LHCN-M2 (cell line): ENCODE measurements around the gene SASH1. TPM values are rescaled to one million over a fixed set of nuclear protein-coding genes. Genes with fewer than 3 reads are reported as not detected.
A peak's percentile ranks its signal among the peaks of the same experiment; 100 is the strongest.
"Not testable (repeated sequence)": the region's sequence is repeated elsewhere in the genome, so short reads cannot be mapped to it uniquely, and the experiment has no call there.

ENCODE experiments used
- DNase-seq: peaks from one replicate; pipeline ENCODE4 v3.0.0-alpha.2; 2012; ENCODE audit warnings: low read depth
- total RNA-seq: library from RNA; depleted of rRNA; stranded (reverse); fragments of >200 nt; gene quantifications from 2 replicates; pipeline ENCODE4 v1.2.3, GENCODE V29; 2014

Gene SASH1
- total RNA-seq, 1 experiment from 2014 or later = 29.8 TPM

DNA sequence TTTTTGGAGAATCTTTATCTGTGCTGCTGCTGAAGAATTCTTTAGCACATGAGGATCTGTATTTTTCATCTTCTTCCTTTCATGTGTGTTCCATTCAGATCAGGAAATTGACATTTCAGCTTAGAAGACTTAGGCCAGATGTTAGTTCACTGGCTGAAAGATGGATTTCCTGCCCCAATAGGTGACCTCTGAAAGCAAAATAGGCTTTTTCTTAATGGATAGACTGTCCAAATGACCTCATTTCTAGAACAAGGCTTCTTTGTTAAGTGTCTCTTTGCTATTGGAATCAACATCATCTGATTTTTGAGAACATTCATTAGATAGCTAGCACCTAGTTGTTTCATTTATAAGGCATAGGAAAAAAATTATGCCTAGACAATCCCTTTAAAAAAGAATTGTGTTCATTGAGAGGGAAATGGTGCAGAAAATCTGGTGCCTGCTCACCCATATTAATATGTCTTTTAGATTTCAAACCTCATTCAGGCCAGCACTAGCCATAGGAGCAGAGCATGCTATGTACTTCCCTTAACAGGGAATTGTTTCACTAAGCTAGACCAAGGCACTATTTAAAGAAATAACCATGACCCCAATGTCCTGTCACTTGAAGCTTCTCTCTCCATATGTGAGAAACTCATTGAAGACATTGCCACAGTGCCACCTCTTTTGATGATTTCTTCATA is 13.6 kb upstream of the SASH1 start:
- DNase-seq = no peak

GRCh38 chr6:148329596-148330381 is 12.8 kb upstream of the SASH1 start:
- peak; percentile 79 for DNase-seq

- no peak for DNase-seq
Measured at GRCh38 chr6:148332088-148332487, 10.6 kb upstream of the SASH1 start.

DNA sequence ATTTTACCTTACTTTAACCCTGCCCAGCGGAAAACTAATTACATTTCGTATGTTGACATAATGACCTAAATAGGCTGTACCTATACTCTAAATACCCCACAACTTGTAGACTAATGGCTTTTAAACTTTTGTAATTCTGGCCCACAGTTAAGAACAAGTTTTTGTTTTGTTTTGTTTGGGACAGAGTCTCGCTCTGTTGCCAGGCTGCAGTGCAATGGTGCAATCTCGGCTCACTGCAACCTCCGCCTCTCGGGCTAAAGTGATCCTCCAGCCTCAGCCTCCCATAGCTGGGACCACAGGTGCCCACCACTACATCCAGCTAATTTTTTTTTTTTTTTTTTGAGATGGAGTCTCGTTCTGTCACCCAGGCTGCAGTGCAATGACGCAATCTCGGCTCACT is 5.7 kb upstream of the SASH1 start:
- DNase-seq = no peak

- DNase-seq = no peak
Measured at GRCh38 chr6:148339766-148340165, 2.9 kb upstream of the SASH1 start.

- no peak for DNase-seq
Measured at GRCh38 chr6:148340586-148341297, 1.9 kb upstream of the SASH1 start.

- no peak for DNase-seq
Measured at GRCh38 chr6:148342100-148342349, 613 bp upstream of the SASH1 start.

- DNase-seq = no peak
Measured at GRCh38 chr6:148343047-148343782, 577 bp downstream of the SASH1 start.

DNA sequence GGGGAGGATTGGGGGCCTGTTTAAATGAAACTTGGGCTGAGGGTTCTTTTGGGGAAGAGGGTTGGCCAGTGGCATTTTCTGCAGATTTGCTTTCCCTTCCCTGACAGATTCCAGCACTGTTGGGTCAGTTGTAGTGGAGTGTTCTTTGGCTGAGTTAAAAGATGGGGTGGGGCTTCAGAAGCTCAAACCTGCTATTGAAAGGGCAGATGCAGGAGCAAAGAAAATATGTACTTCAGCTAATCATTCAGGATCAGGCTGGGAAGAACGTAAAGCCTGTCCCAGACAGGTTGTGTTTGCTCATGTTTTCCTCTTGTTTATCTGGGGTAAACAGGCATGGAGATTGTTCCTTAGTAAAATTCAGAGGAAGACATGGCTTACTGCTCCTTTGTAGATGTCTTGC is 2.5 kb downstream of the SASH1 start:
- DNase-seq = no peak

DNA sequence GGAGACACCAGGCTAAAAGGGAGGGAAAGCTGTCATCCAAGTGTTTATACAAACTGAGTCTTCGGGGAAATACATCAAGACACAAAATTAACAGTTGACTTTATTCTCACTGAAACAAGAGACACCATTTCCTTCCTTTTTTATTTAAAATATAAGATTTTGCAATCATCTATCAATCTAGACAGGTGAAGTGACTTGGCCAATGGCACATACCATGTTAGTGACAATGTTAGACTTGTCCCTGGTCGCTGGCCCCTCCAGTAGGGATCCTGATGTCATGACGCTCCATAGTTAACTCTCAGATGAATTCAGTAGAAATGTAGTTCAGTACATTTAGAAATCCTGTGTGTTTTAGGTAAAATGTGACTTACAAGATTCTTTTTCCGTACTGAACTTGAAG is 2.9 kb downstream of the SASH1 start:
- DNase-seq = no peak

GRCh38 chr6:148346681-148347440 is 4.2 kb downstream of the SASH1 start:
- DNase-seq = no peak

DNA sequence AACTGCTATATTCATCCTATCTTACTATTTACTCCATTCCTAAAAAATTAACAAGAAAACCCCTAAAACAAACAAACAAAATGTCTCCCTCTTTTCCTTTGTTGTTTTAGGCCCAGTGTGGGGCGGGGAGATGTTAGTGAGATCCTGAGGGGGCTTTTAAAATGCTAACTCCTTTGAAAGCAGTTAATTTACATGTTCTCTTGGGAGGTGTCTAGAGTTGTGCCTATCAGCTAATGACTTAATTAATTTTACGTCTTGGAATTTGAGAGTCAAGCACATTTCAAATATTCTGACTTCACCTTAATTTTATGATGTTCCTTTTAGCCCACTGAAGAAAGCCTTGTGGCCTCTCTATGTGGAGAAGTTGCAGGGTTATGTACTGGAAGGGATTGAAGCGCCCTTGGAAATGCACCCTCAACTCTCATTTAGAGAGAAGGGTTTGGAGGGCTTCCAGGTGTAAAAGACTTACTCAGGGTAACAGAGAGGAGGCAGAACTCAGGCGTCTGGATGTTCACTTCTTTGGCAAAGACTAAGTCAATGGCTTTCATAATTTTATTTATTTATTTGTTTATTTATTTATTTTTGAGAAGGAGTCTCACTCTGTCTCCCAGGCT is 4.9 kb downstream of the SASH1 start:
- no peak for DNase-seq

DNA sequence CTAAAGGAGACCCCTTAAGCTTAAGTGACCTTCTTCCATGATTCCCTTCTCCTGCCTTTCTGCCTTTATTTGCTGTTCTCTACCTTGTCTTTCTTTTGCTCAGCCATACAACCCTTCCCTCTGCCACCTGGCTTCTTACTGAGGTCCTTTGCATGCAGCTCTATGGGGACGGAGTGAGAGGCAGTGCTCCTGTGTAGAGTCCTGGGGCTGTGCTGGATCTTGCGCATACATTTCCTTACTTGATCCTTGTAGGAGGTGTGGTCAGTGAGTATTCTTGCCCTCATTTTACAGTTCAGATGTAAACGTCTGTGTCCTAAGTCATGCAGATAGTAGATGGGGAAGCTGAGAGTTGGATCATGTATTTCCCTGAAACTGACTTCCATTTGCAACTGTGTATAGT is 5.7 kb downstream of the SASH1 start:
- DNase-seq = no peak

DNA sequence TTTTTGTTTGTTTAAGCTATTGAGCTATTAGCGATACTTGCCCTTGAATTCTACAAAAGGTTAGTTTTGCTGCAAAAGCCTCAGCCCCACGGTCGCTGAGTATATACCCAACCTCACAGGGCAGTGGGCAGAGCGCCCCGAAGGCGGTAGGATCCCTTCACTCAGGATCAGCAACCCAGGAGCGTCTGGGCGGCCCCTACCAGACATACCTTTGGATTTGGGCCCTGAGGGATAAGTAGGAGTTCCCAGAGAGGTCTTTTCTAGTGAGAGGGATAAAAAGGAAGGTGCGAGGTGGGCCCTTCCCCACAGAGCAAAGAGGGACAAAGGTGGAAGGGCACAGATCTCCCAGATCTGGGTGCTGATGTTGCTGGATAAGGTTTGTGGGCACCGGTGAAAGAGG is 6.1 kb downstream of the SASH1 start:
- DNase-seq = no peak

- DNase-seq = no peak
Measured at GRCh38 chr6:148349466-148349865, 6.8 kb downstream of the SASH1 start.

DNA sequence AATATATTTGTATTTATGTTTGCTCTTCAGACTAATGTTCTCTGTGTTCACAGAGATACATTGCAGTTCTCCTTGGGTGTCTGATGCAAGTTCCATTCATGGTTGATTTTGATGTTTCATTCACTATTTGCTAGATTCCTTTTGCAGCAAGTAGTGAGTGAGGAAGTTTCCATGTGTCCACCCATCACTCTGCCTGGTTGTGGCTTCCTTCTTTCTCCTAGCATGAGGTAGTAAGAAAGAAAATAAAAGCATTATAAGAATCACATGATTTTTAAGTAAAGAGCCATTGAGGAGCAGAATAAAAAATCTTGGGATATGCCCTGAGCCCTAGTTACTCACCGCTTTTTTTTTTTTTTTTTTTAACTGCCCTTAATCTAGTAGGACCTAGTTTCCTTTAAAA is 8.7 kb downstream of the SASH1 start:
- no peak for DNase-seq

DNA sequence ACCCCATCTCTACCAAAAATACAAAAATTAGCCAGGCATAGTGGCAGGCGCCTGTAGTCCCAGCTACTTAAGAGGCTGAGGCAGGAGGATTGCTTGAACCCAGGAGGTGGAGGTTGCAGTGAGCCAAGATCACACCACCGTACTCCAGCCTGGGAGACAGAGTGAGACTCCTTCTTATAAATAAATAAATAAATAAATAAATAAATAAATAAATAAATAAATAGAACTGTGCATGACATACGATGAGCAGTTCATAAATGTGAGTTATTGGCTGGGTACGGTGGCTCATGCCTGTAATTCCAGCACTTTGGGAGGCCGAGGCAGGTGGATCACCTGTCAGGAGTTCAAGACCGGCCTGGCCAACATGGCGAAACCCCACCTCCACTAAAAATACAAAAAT is 9.8 kb downstream of the SASH1 start:
- DNase-seq = not testable (repeated sequence)

GRCh38 chr6:148358196-148358785 is 15.7 kb downstream of the SASH1 start:
- peak; percentile 31 for DNase-seq

- DNase-seq = no peak
Measured at GRCh38 chr6:148359228-148359627, 16.6 kb downstream of the SASH1 start.

GRCh38 chr6:148364056-148364824 is 21.6 kb downstream of the SASH1 start:
- peak; percentile 55 for DNase-seq
